Testis (tissue), 3 donors: Measurements from ENCODE around the gene POU4F1. TPM values are rescaled to one million over a fixed set of nuclear protein-coding genes. Genes with fewer than 3 reads are reported as not detected.

ENCODE experiments used
- DNase-seq: peaks from one replicate; pipeline ENCODE4 v3.0.0-alpha.2; 2019
- H3K27ac ChIP-seq, 2 donors: fragments of 200-600 bp; sonication (generic); one replicate each; pipeline ENCODE4 v1.5.1; 2019
- H3K27me3 ChIP-seq: fragments of 200-600 bp; sonication (generic); one replicate; pipeline ENCODE4 v1.5.1; 2019
- H3K36me3 ChIP-seq: fragments of 200-600 bp; sonication (generic); one replicate; pipeline ENCODE4 v1.5.1; 2017; ENCODE audit warnings: low read depth; ENCODE audit errors: missing control alignments
- H3K4me1 ChIP-seq: fragments of 200-600 bp; sonication (generic); one replicate; pipeline ENCODE4 v1.5.1; 2019
- H3K4me3 ChIP-seq, 2 donors: fragments of 200-600 bp; sonication (generic); one replicate each; pipeline ENCODE4 v1.5.1; 2017 to 2019
- H3K9me3 ChIP-seq: fragments of 200-600 bp; sonication (generic); one replicate; pipeline ENCODE4 v1.5.1; 2017
- POLR2A ChIP-seq: fragments of 450-650 bp; IDR thresholded peaks from one replicate; pipeline ENCODE4 v1.6.1; 2017; ENCODE audit warnings: antibody characterized with exemption, mild to moderate bottlenecking, moderate library complexity
- WGBS, 2 donors: methylation state at CpG; one replicate each; pipeline ENCODE4 v1.1.5; 2018; 5-methylcytosine and 5-hydroxymethylcytosine counted together
- intact Hi-C: fragments of 100-400 bp; cut with DNase I; formaldehyde crosslinking; loops from one replicate; pipeline ENCODE4 v1.15.1; 2023; ENCODE audit warnings: low total_unique reads
- polyA plus RNA-seq: library from polyadenylated mRNA; stranded (reverse); fragments of 350-450 nt; fragmentation: Illumina TruSeq; extraction: RNeasy Lipid Tissue Mini Kit (QIAGEN cat#74804); gene quantifications from one replicate; pipeline ENCODE4 v1.2.3, GENCODE V29; 2014; ENCODE audit warnings: low read depth, low replicate concordance; ENCODE audit not compliant: insufficient read depth
- total RNA-seq, 2 donors: library from RNA; depleted of rRNA; stranded (reverse); fragments of >200 nt; gene quantifications; one replicate each; pipeline ENCODE4 v1.2.3, GENCODE V29; 2016
- TF ChIP-seq, protein P1 (sequence below), 3 experiments: fragments of 450-650 bp in 2 of 3; fragments of 200-600 bp in 1 of 3; sonication (generic) in 1 of 3; IDR thresholded peaks; one replicate each; pipeline ENCODE4 v1.5.1; 2016 to 2019; ENCODE audit warnings: antibody characterized with exemption in 3 of 3, mild to moderate bottlenecking in 2 of 3, moderate library complexity in 1 of 3

Gene POU4F1
- total and polyA plus RNA-seq, 3 donors from 2014 or later: 0.57 to 1.3 (median 1.2) TPM

GRCh38 chr13:78625384-78625783, 22.0 kb upstream of the POU4F1 start:
- intact Hi-C loops: no loop called here
- DNase-seq: no peak
- Histone ChIP-seq H3K36me3 (no peaks in the 10 kb centered on the region), H3K4me1 (no peaks in the 10 kb centered on the region), H3K9me3 (no peaks in the 10 kb centered on the region), H3K27ac (no peak overlapping the region), H3K27me3 (no peaks in the 10 kb centered on the region), H3K4me3 (no peak overlapping the region)
- WGBS, 2 donors: 94 to 96% methylated on average over 2 of the region's 2 CpGs
- TF ChIP-seq POLR2A: no peak
- TF ChIP-seq, protein P1, sequence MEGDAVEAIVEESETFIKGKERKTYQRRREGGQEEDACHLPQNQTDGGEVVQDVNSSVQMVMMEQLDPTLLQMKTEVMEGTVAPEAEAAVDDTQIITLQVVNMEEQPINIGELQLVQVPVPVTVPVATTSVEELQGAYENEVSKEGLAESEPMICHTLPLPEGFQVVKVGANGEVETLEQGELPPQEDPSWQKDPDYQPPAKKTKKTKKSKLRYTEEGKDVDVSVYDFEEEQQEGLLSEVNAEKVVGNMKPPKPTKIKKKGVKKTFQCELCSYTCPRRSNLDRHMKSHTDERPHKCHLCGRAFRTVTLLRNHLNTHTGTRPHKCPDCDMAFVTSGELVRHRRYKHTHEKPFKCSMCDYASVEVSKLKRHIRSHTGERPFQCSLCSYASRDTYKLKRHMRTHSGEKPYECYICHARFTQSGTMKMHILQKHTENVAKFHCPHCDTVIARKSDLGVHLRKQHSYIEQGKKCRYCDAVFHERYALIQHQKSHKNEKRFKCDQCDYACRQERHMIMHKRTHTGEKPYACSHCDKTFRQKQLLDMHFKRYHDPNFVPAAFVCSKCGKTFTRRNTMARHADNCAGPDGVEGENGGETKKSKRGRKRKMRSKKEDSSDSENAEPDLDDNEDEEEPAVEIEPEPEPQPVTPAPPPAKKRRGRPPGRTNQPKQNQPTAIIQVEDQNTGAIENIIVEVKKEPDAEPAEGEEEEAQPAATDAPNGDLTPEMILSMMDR (IDR thresholded peaks at IDR 0.05): no peak

DNA sequence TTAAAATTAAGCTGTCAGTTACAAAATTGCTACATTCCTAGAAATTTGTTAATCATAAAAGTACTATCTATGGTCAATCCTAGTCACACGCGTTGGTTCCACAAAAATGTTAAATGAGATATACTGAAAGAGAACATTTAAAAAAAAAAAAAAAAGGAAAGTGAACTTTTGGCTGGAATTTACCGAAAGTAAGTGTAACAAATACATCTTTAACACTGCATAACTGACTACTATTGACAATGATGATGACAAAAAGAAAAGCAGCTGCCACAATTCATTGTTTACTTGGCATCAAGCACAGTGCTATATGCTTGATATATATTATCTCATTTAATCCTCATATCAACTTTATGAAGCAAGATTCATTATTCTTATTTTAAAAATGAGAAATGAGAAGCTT, 19.8 kb upstream of the POU4F1 start:
- TF ChIP-seq POLR2A: no peak
- TF ChIP-seq, protein P1 (IDR thresholded peaks at IDR 0.05): no peak
- Histone ChIP-seq H3K4me3 (no peak overlapping the region), H3K27ac (no peak overlapping the region), H3K36me3 (no peaks in the 10 kb centered on the region), H3K27me3 (no peaks in the 10 kb centered on the region), H3K9me3 (no peaks in the 10 kb centered on the region), H3K4me1 (no peaks in the 10 kb centered on the region)
- 89 to 92% methylated on average over 3 of the region's 3 CpGs for WGBS, 2 donors
- DNase-seq: no peak
- intact Hi-C loops: no loop called here

GRCh38 chr13:78620936-78621470, 17.7 kb upstream of the POU4F1 start:
- H3K4me1 ChIP-seq: no peaks in the 10 kb centered on the region
- H3K27me3 ChIP-seq: no peaks in the 10 kb centered on the region
- H3K36me3 ChIP-seq: no peaks in the 10 kb centered on the region
- H3K4me3 ChIP-seq: no peak overlapping the region
- no peaks in the 10 kb centered on the region for H3K9me3 ChIP-seq
- DNase-seq: no peak
- no peak overlapping the region for H3K27ac ChIP-seq
- 86 to 94% methylated on average over 2 of the region's 2 CpGs for WGBS, 2 donors
- intact Hi-C loops: no loop called here
- no peak for TF ChIP-seq POLR2A
- TF ChIP-seq, protein P1 (IDR thresholded peaks at IDR 0.05): no peak

GRCh38 chr13:78618411-78618810, 15.1 kb upstream of the POU4F1 start:
- Histone ChIP-seq H3K4me3 (no peak overlapping the region), H3K27me3 (no peaks in the 10 kb centered on the region), H3K4me1 (no peaks in the 10 kb centered on the region), H3K9me3 (no peaks in the 10 kb centered on the region), H3K36me3 (no peaks in the 10 kb centered on the region), H3K27ac (no peak overlapping the region)
- TF ChIP-seq, protein P1 (IDR thresholded peaks at IDR 0.05): no peak
- no peak for TF ChIP-seq POLR2A
- intact Hi-C loops: no loop called here
- 97 to 98% methylated on average over 1 of the region's 1 CpG for WGBS, 2 donors
- no peak for DNase-seq

DNA sequence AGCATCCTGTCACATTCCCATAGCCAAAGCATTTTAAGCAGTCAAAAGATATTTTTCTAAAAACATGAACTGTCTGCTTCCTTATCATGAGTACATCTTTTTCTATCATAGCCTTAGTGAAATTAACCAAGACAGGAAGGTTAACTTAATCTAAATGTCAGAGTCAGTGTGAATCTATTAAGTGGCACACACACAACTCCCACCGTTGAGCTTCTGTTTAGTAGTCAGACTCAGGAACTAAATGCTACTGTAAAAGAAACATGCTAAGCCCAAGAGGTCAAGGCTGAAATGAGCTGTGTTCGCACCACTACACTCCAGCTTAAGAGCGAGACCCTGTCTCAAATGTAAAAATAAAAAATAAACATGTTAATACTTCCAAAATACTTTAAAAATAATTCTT, 7.7 kb upstream of the POU4F1 start:
- 36 to 56% methylated on average over 3 of the region's 3 CpGs for WGBS, 2 donors
- no peaks in the 10 kb centered on the region for H3K4me1 ChIP-seq
- H3K9me3 ChIP-seq: no peaks in the 10 kb centered on the region
- no peak for DNase-seq
- no peaks in the 10 kb centered on the region for H3K27me3 ChIP-seq
- no peak for TF ChIP-seq POLR2A
- TF ChIP-seq, protein P1 (IDR thresholded peaks at IDR 0.05): no peak
- intact Hi-C loops: no loop called here
- no peak overlapping the region for H3K4me3 ChIP-seq
- no peak overlapping the region for H3K27ac ChIP-seq
- H3K36me3 ChIP-seq: no peaks in the 10 kb centered on the region
